ENCODE data around the gene TRRAP.

Gene TRRAP

DNA sequence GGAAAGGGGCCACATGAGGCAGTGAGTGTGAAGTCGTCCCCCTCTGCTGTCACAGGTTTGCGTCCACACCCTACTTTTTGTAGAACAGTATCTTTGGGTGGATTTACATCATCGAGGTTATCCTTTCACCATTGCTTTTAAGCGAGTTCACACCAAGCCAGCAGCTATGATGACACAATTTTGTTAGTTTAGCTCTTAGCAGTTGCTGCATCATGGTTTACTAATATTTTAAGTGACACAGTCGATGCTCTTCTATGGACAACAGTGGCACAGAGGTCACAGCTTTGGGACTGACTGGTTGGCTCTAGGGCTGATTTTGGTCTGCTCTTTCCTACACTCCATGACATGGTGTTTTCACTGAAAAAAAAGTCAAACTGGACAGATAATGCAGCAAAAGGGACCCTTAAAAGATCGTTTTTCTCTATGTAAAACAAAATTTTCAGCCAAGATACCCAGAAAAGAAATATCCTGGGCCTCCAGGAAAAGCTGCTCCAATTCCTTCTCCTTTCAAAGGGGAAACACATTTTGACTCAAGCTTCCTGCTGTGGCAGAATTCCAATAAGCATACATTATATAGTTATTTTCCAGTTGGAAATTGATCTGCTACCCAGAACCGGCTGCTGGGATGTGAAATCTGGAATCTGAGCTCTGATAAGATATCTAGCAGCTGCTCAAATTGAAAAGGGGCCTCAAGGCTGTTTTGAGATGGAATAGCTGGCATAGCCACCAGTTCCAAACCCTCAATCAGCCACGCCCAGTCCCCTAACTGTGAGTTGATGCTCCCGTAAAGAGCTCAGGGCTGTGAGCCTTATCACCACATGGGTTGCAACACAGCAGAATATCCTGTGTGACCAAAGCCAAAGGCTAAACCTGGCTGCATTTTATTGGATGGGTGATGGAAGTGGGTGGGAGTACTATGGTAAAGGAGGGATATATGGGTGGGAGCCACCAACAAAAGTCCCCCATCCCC, 151.4 kb downstream of the TRRAP start (continued):
- TF ChIP-seq BCL6B (tag by site-specific recombination; IDR thresholded peaks at IDR 0.05): no peak
- no peak for TF ChIP-seq KLF9 (tag by site-specific recombination; IDR thresholded peaks at IDR 0.05; ENCODE audit: low read depth)
- TF ChIP-seq ZNF16 (tag by site-specific recombination; IDR thresholded peaks at IDR 0.05; ENCODE audit: low read depth): no peak
- no peak for TF ChIP-seq ZNF518A (tag by site-specific recombination; conservative IDR thresholded peaks at IDR 0.05; ENCODE audit: low read depth)
- TF ChIP-seq, protein P1, sequence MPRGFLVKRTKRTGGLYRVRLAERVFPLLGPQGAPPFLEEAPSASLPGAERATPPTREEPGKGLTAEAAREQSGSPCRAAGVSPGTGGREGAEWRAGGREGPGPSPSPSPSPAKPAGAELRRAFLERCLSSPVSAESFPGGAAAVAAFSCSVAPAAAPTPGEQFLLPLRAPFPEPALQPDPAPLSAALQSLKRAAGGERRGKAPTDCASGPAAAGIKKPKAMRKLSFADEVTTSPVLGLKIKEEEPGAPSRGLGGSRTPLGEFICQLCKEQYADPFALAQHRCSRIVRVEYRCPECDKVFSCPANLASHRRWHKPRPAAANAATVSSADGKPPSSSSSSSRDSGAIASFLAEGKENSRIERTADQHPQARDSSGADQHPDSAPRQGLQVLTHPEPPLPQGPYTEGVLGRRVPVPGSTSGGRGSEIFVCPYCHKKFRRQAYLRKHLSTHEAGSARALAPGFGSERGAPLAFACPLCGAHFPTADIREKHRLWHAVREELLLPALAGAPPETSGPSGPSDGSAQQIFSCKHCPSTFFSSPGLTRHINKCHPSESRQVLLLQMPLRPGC (tag by site-specific recombination; IDR thresholded peaks at IDR 0.05): no peak
- TF ChIP-seq ZNF670 (tag by site-specific recombination; IDR thresholded peaks at IDR 0.05; ENCODE audit: low read depth): no peak
- no peak for TF ChIP-seq TRIM28 (IDR thresholded peaks at IDR 0.05; ENCODE audit: borderline replicate concordance, low read length)
- TF ChIP-seq IKZF3 (tag by site-specific recombination; IDR thresholded peaks at IDR 0.05): no peak

DNA sequence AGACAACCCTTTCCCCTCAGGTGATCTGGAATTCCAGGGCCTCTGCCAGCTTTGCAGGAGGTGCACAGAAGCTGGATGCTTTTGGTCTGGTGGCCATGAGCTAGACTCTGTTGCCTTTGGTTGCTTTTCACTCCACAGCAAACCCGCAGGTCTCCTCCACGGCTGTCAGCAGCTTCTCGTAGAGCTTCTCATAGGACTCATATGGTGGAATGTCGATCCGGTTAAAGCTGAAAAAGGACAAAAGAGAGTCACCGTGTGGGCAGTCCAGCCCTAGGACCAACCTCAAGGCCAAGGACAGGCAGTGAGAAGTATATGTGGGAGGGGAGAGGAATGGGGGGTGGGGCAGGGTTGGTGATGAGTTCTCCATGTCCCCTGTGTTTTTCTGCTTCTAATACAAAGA, 152.1 kb downstream of the TRRAP start:
- H3K9me3 ChIP-seq (ENCODE audit: control insufficient read depth, insufficient read depth, low read depth, low read length): no peaks in the 10 kb centered on the region
- peaks cover 16 to 75% of the 10 kb centered on the region in 2 experiments; a peak in 2 of 3 replicates for H3K36me3 ChIP-seq (ENCODE audit: control insufficient read depth in 2 of 2, insufficient read depth in 1 of 2, low read length in 2 of 2)
- POLR2A ChIA-PET: no interaction called here
- no peak overlapping the region for H3K27ac ChIP-seq (ENCODE audit: extremely low read depth, low read depth, low read length)
- CTCF ChIA-PET: interaction anchor here (0.8 to 0.9 kb wide), 2 partner anchors 158 to 278 kb away, joined by 3 read pairs; no protein-coding TSS in a partner anchor
- H3K4me3 ChIP-seq (ENCODE audit: low read depth, low read length): no peak overlapping the region
- H3K4me1 ChIP-seq (ENCODE audit: control insufficient read depth, insufficient read depth, low read length): no peaks in the 10 kb centered on the region
- no peak for TF ChIP-seq PRDM2 (tag by site-specific recombination; IDR thresholded peaks at IDR 0.05; ENCODE audit: borderline replicate concordance)
- TF ChIP-seq ZNF560 (tag by site-specific recombination; IDR thresholded peaks at IDR 0.05; ENCODE audit: borderline replicate concordance): no peak
- no peak for TF ChIP-seq ZNF449 (tag by site-specific recombination; IDR thresholded peaks at IDR 0.05)
- no peak for TF ChIP-seq SP3 (tag by site-specific recombination; IDR thresholded peaks at IDR 0.05)
- no peak for TF ChIP-seq TCF7L2 (IDR thresholded peaks at IDR 0.05; ENCODE audit: borderline replicate concordance, low read depth, low read length)
- TF ChIP-seq ZNF146 (tag by site-specific recombination; IDR thresholded peaks at IDR 0.05): no peak
- TF ChIP-seq ZNF155 (tag by site-specific recombination; IDR thresholded peaks at IDR 0.05): no peak
- TF ChIP-seq, protein P2, sequence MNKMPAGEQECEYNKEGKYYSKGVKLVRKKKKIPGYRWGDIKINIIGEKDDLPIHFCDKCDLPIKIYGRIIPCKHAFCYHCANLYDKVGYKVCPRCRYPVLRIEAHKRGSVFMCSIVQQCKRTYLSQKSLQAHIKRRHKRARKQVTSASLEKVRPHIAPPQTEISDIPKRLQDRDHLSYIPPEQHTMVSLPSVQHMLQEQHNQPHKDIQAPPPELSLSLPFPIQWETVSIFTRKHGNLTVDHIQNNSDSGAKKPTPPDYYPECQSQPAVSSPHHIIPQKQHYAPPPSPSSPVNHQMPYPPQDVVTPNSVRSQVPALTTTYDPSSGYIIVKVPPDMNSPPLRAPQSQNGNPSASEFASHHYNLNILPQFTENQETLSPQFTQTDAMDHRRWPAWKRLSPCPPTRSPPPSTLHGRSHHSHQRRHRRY (tag by site-specific recombination; IDR thresholded peaks at IDR 0.05): no peak

All from HEK293 (cell line).